ENCODE data around the gene DKK3. TPM values are rescaled to one million over a fixed set of nuclear protein-coding genes. Genes with fewer than 3 reads are reported as not detected.

Gene DKK3
- total and polyA plus RNA-seq, 4 donors = 202 to 464 (median 417) TPM

GRCh38 chr11:12006552-12007229 is 1.7 kb downstream of the DKK3 start:
- Histone ChIP-seq H3K4me3 (ENCODE audit: low read depth, low read length) (no peak overlapping the region), H3K27me3 (ENCODE audit: control insufficient read depth, insufficient read depth, low read length) (no peaks in the 10 kb centered on the region), H3K27ac (ENCODE audit: low read depth, low read length) (no peak overlapping the region), H3K9me3 (ENCODE audit: control insufficient read depth, insufficient read depth, low read length) (no peaks in the 10 kb centered on the region), H3K36me3 (ENCODE audit: control insufficient read depth, insufficient read depth, low read length) (no peaks in the 10 kb centered on the region), H3K4me1 (ENCODE audit: control insufficient read depth, insufficient read depth, low read length) (peaks cover 34% of the 10 kb centered on the region)
- 82% methylated on average over 6 of the region's 7 CpGs for WGBS (ENCODE audit: insufficient coverage)
- DNase-seq (ENCODE audit: low read depth in 4 of 6, low spot score in 6 of 6) = no peak

- peaks cover 2% of the 10 kb centered on the region for H3K36me3 ChIP-seq (ENCODE audit: control insufficient read depth, insufficient read depth, low read length)
- no peak overlapping the region for H3K27ac ChIP-seq (ENCODE audit: low read depth, low read length)
- no peak for DNase-seq (ENCODE audit: low read depth in 4 of 6, low spot score in 6 of 6)
- WGBS (ENCODE audit: insufficient coverage) = no CpG with 5 or more reads among the region's 1 CpG
- H3K4me1 ChIP-seq (ENCODE audit: control insufficient read depth, insufficient read depth, low read length) = peaks cover 34% of the 10 kb centered on the region
- H3K9me3 ChIP-seq (ENCODE audit: control insufficient read depth, insufficient read depth, low read length) = no peaks in the 10 kb centered on the region
- no peak overlapping the region for H3K4me3 ChIP-seq (ENCODE audit: low read depth, low read length)
- H3K27me3 ChIP-seq (ENCODE audit: control insufficient read depth, insufficient read depth, low read length) = no peaks in the 10 kb centered on the region
These were observed 3.0 kb downstream of the DKK3 start for GRCh38 chr11:12005476-12005875.

GRCh38 chr11:12005061-12005460 is 3.4 kb downstream of the DKK3 start:
- WGBS (ENCODE audit: insufficient coverage) = 37% methylated on average over 2 of the region's 4 CpGs
- no peak overlapping the region for H3K4me3 ChIP-seq (ENCODE audit: low read depth, low read length)
- DNase-seq (ENCODE audit: low read depth in 4 of 6, low spot score in 6 of 6) = no peak
- peaks cover 32% of the 10 kb centered on the region for H3K4me1 ChIP-seq (ENCODE audit: control insufficient read depth, insufficient read depth, low read length)
- no peaks in the 10 kb centered on the region for H3K27me3 ChIP-seq (ENCODE audit: control insufficient read depth, insufficient read depth, low read length)
- no peaks in the 10 kb centered on the region for H3K9me3 ChIP-seq (ENCODE audit: control insufficient read depth, insufficient read depth, low read length)
- H3K27ac ChIP-seq (ENCODE audit: low read depth, low read length) = no peak overlapping the region
- H3K36me3 ChIP-seq (ENCODE audit: control insufficient read depth, insufficient read depth, low read length) = peaks cover 6% of the 10 kb centered on the region

- H3K27ac ChIP-seq (ENCODE audit: low read depth, low read length) = no peak overlapping the region
- H3K36me3 ChIP-seq (ENCODE audit: control insufficient read depth, insufficient read depth, low read length) = peaks cover 11% of the 10 kb centered on the region
- no peak for DNase-seq (ENCODE audit: low read depth in 4 of 6, low spot score in 6 of 6)
- WGBS (ENCODE audit: insufficient coverage) = no CpG with 5 or more reads among the region's 4 CpGs
- no peaks in the 10 kb centered on the region for H3K27me3 ChIP-seq (ENCODE audit: control insufficient read depth, insufficient read depth, low read length)
- no peak overlapping the region for H3K4me3 ChIP-seq (ENCODE audit: low read depth, low read length)
- H3K9me3 ChIP-seq (ENCODE audit: control insufficient read depth, insufficient read depth, low read length) = no peaks in the 10 kb centered on the region
- H3K4me1 ChIP-seq (ENCODE audit: control insufficient read depth, insufficient read depth, low read length) = peaks cover 25% of the 10 kb centered on the region
These were observed 4.6 kb downstream of the DKK3 start for GRCh38 chr11:12003815-12004214.

- Histone ChIP-seq H3K36me3 (ENCODE audit: control insufficient read depth, insufficient read depth, low read length) (peaks cover 14% of the 10 kb centered on the region), H3K27ac (ENCODE audit: low read depth, low read length) (no peak overlapping the region), H3K27me3 (ENCODE audit: control insufficient read depth, insufficient read depth, low read length) (no peaks in the 10 kb centered on the region), H3K9me3 (ENCODE audit: control insufficient read depth, insufficient read depth, low read length) (no peaks in the 10 kb centered on the region), H3K4me3 (ENCODE audit: low read depth, low read length) (no peak overlapping the region), H3K4me1 (ENCODE audit: control insufficient read depth, insufficient read depth, low read length) (peaks cover 25% of the 10 kb centered on the region)
- DNase-seq (ENCODE audit: low read depth in 4 of 6, low spot score in 6 of 6) = no peak
- WGBS (ENCODE audit: insufficient coverage) = 95% methylated on average over 2 of the region's 2 CpGs
These were observed 5.1 kb downstream of the DKK3 start for GRCh38 chr11:12003336-12003735.

GRCh38 chr11:12001186-12001585 is 7.2 kb downstream of the DKK3 start:
- peaks cover 31% of the 10 kb centered on the region for H3K36me3 ChIP-seq (ENCODE audit: control insufficient read depth, insufficient read depth, low read length)
- H3K27ac ChIP-seq (ENCODE audit: low read depth, low read length) = no peak overlapping the region

GRCh38 chr11:11998091-11998781 is 10.2 kb downstream of the DKK3 start:
- Histone ChIP-seq H3K36me3 (ENCODE audit: control insufficient read depth, insufficient read depth, low read length) (peaks cover 45% of the 10 kb centered on the region), H3K27ac (ENCODE audit: low read depth, low read length) (no peak overlapping the region), H3K27me3 (ENCODE audit: control insufficient read depth, insufficient read depth, low read length) (no peaks in the 10 kb centered on the region), H3K4me1 (ENCODE audit: control insufficient read depth, insufficient read depth, low read length) (peaks cover 19% of the 10 kb centered on the region), H3K4me3 (ENCODE audit: low read depth, low read length) (no peak overlapping the region), H3K9me3 (ENCODE audit: control insufficient read depth, insufficient read depth, low read length) (no peaks in the 10 kb centered on the region)
- WGBS (ENCODE audit: insufficient coverage) = 96% methylated on average over 7 of the region's 8 CpGs
- DNase-seq (ENCODE audit: low read depth in 4 of 6, low spot score in 6 of 6) = no peak

More at GRCh38 chr11:12001186-12001585, 7.2 kb downstream of the DKK3 start:
- DNase-seq (ENCODE audit: low read depth in 4 of 6, low spot score in 6 of 6) = peak in 1 of 6 donors; percentile 68
- WGBS (ENCODE audit: insufficient coverage) = 24% methylated on average over 6 of the region's 7 CpGs
- Histone ChIP-seq H3K4me3 (ENCODE audit: low read depth, low read length) (no peak overlapping the region), H3K9me3 (ENCODE audit: control insufficient read depth, insufficient read depth, low read length) (no peaks in the 10 kb centered on the region), H3K27me3 (ENCODE audit: control insufficient read depth, insufficient read depth, low read length) (no peaks in the 10 kb centered on the region), H3K4me1 (ENCODE audit: control insufficient read depth, insufficient read depth, low read length) (peaks cover 10% of the 10 kb centered on the region)

- peaks cover 48% of the 10 kb centered on the region for H3K36me3 ChIP-seq (ENCODE audit: control insufficient read depth, insufficient read depth, low read length)
- H3K27me3 ChIP-seq (ENCODE audit: control insufficient read depth, insufficient read depth, low read length) = no peaks in the 10 kb centered on the region
- no peak for DNase-seq (ENCODE audit: low read depth in 4 of 6, low spot score in 6 of 6)
- H3K27ac ChIP-seq (ENCODE audit: low read depth, low read length) = no peak overlapping the region
- H3K4me3 ChIP-seq (ENCODE audit: low read depth, low read length) = no peak overlapping the region
- 35% methylated on average over 2 of the region's 3 CpGs for WGBS (ENCODE audit: insufficient coverage)
- peaks cover 22% of the 10 kb centered on the region for H3K4me1 ChIP-seq (ENCODE audit: control insufficient read depth, insufficient read depth, low read length)
- H3K9me3 ChIP-seq (ENCODE audit: control insufficient read depth, insufficient read depth, low read length) = no peaks in the 10 kb centered on the region
These were observed 11.4 kb downstream of the DKK3 start for GRCh38 chr11:11997049-11997322.

GRCh38 chr11:11996321-11997048 is 11.9 kb downstream of the DKK3 start:
- no peaks in the 10 kb centered on the region for H3K9me3 ChIP-seq (ENCODE audit: control insufficient read depth, insufficient read depth, low read length)
- H3K4me1 ChIP-seq (ENCODE audit: control insufficient read depth, insufficient read depth, low read length) = peaks cover 22% of the 10 kb centered on the region
- no peaks in the 10 kb centered on the region for H3K27me3 ChIP-seq (ENCODE audit: control insufficient read depth, insufficient read depth, low read length)
- DNase-seq (ENCODE audit: low read depth in 4 of 6, low spot score in 6 of 6) = peak in 1 of 6 donors; percentile 23
- H3K4me3 ChIP-seq (ENCODE audit: low read depth, low read length) = no peak overlapping the region
- peaks cover 50% of the 10 kb centered on the region for H3K36me3 ChIP-seq (ENCODE audit: control insufficient read depth, insufficient read depth, low read length)
- no peak overlapping the region for H3K27ac ChIP-seq (ENCODE audit: low read depth, low read length)
- WGBS (ENCODE audit: insufficient coverage) = 80% methylated on average over 5 of the region's 11 CpGs
